HepG2 (cell line): ENCODE results near the gene NR1I2. TPM values are rescaled to one million over a fixed set of nuclear protein-coding genes. Genes with fewer than 3 reads are reported as not detected.

Experiments used
- ATAC-seq: fragments of 200-7000 bp; cut with Tn5 transposase; 3 replicates; pipeline ENCODE4 v1.9.1; 2020; ENCODE audit warnings: mild to moderate bottlenecking, moderate library complexity
- BruUV-seq: library from RNA; stranded (reverse); fragments of 400-500 nt; replicated peaks from 2 replicates; lab custom pipeline; 2021; lab: Mats Ljungman, UMichigan
- CTCF ChIA-PET: fragments of 300-600 bp; formaldehyde crosslinking; extraction: SDS; loops from one replicate; lab custom pipeline; 2021; ENCODE audit warnings: low total read pairs, inconsistent platforms, low intra/inter-chr PET ratio; lab: Yijun Ruan, JAX
- POLR2A ChIA-PET: fragments of 350-600 bp; sonication (Branson Sonifier 250); formaldehyde crosslinking; loops from one replicate; lab custom pipeline; 2020; ENCODE audit warnings: antibody characterized with exemption, inconsistent platforms; lab: Yijun Ruan, JAX
- DNase-seq: peaks from one replicate; pipeline ENCODE4 v3.0.0-alpha.2; 2015; ENCODE audit warnings: low spot score
- FAIRE-seq: peaks from 3 replicates; lab custom pipeline; 2011; peaks lifted over from hg19 to GRCh38; lab: Jason Lieb, UNC
- H2AFZ ChIP-seq: one replicate; pipeline ENCODE4 v1.6.1; 2011; ENCODE audit warnings: low read length, inconsistent platforms
- H3K27ac ChIP-seq: fragments of 300-600 bp; 3 replicates; pipeline ENCODE4 v1.8.0; 2011; ENCODE audit warnings: mixed run types, mild to moderate bottlenecking, mixed read lengths, low read length, inconsistent platforms; ENCODE audit not compliant: insufficient read depth; ENCODE audit errors: extremely low read length
- H3K27me3 ChIP-seq, 2 experiments: fragments of 200-600 bp in 1 of 2; 2 replicates in 1 of 2; 3 replicates in 1 of 2; pipeline versions ENCODE4 v1.6.0 to v1.8.0; 2011; ENCODE audit warnings: low read length in 2 of 2, mild to moderate bottlenecking in 2 of 2, moderate library complexity in 2 of 2, inconsistent platforms in 1 of 2; ENCODE audit not compliant: insufficient read depth in 2 of 2, control insufficient read depth in 1 of 2
- H3K36me3 ChIP-seq, 2 experiments: fragments of 200-600 bp in 1 of 2; replicated peaks in 1 of 2; 2 replicates in 1 of 2; 3 replicates in 1 of 2; pipeline versions ENCODE4 v1.5.1 to v1.8.0; 2011; ENCODE audit warnings: low read length in 2 of 2, inconsistent platforms in 1 of 2; ENCODE audit not compliant: insufficient read depth in 2 of 2, control insufficient read depth in 1 of 2
- H3K4me1 ChIP-seq: 2 replicates; pipeline ENCODE4 v1.5.1; 2012; ENCODE audit warnings: low read length, inconsistent platforms; ENCODE audit not compliant: insufficient read depth
- H3K4me2 ChIP-seq: 2 replicates; pipeline ENCODE4 v1.6.0; 2011; ENCODE audit warnings: low read depth, low read length, inconsistent platforms
- H3K4me3 ChIP-seq, 3 experiments: fragments of 200-600 bp in 1 of 3; sonication (generic), shearing (Covaris generic) in 1 of 3; replicated peaks in 1 of 3; 2 replicates each; pipeline ENCODE4 v1.5.1; 2011 to 2016; ENCODE audit warnings: low read length in 3 of 3, inconsistent platforms in 2 of 3, low read depth in 2 of 3, mild to moderate bottlenecking in 2 of 3, control low read depth in 1 of 3, mixed read lengths in 1 of 3; ENCODE audit not compliant: insufficient read depth in 1 of 3
- H3K79me2 ChIP-seq: one replicate; pipeline ENCODE4 v1.6.1; 2011; ENCODE audit warnings: low read length, inconsistent platforms; ENCODE audit not compliant: insufficient read depth
- H3K9ac ChIP-seq: 2 replicates; pipeline ENCODE4 v1.6.0; 2011; ENCODE audit warnings: mild to moderate bottlenecking, low read depth, low read length, inconsistent platforms; ENCODE audit not compliant: insufficient read depth
- H3K9me3 ChIP-seq: 2 replicates; pipeline ENCODE4 v1.5.1; 2012; ENCODE audit warnings: mild to moderate bottlenecking, low read length
- H4K20me1 ChIP-seq: 2 replicates; pipeline ENCODE4 v1.6.0; 2011; ENCODE audit warnings: inconsistent platforms, mild to moderate bottlenecking, low read length, moderate library complexity; ENCODE audit not compliant: insufficient read depth
- CBX1 ChIP-seq: IDR thresholded peaks from one replicate; pipeline ENCODE4 v1.6.1; 2016; ENCODE audit warnings: antibody characterized with exemption, low read depth
- NKX3-1 ChIP-seq: sonication (generic); formaldehyde crosslinking; IDR thresholded peaks from 2 replicates; pipeline ENCODE4 v1.5.0; 2020; ENCODE audit warnings: missing genetic modification reagents
- POGZ ChIP-seq: sonication (generic); formaldehyde crosslinking; IDR thresholded peaks from 2 replicates; pipeline ENCODE4 v1.4.0; 2020; ENCODE audit warnings: mild to moderate bottlenecking, missing genetic modification reagents
- PPARG ChIP-seq: conservative IDR thresholded peaks from 2 replicates; pipeline ENCODE4 v1.6.1; 2016; ENCODE audit warnings: missing biosample characterization, missing genetic modification reagents
- RORA ChIP-seq: sonication (generic); formaldehyde crosslinking; IDR thresholded peaks from 2 replicates; pipeline ENCODE4 v1.5.0; 2020; ENCODE audit warnings: mild to moderate bottlenecking, missing genetic modification reagents, moderate library complexity
- TOPORS ChIP-seq: sonication (generic); formaldehyde crosslinking; IDR thresholded peaks from 2 replicates; pipeline ENCODE4 v1.8.0; 2023; ENCODE audit warnings: mild to moderate bottlenecking, missing genetic modification reagents
- ZNF747 ChIP-seq: sonication (generic); formaldehyde crosslinking; IDR thresholded peaks from 2 replicates; pipeline ENCODE4 v1.8.1; 2023; ENCODE audit warnings: missing genetic modification reagents, mild to moderate bottlenecking, borderline replicate concordance
- ZNF891 ChIP-seq: sonication (generic); formaldehyde crosslinking; IDR thresholded peaks from 2 replicates; pipeline ENCODE4 v1.5.0; 2020; ENCODE audit warnings: mild to moderate bottlenecking, missing genetic modification reagents
- WGBS: methylation state at CpG from one replicate; pipeline ENCODE4 v1.1.6; 2017; ENCODE audit warnings: low lambda C conversion rate; 5-methylcytosine and 5-hydroxymethylcytosine counted together
- in situ Hi-C: cut with HindIII; loops from 2 replicates; pipeline ENCODE4 v1.10.0; 2017; ENCODE audit warnings: low pct_unique_long_range_greater_than_20kb; ENCODE audit not compliant: extremely low pct_ligation_motif_present
- intact Hi-C: fragments of 100-400 bp; cut with micrococcal nuclease; formaldehyde crosslinking; loops from one replicate; pipeline ENCODE4 v1.10.0; 2022; ENCODE audit not compliant: unreplicated experiment
- polyA plus RNA-seq, 8 experiments: library from polyadenylated mRNA; depleted of rRNA in 3 of 8; stranded (reverse) in 7 of 8; unstranded in 1 of 8; fragments of >200 nt; fragmentation: Illumina TruSeq in 4 of 8; extraction: Trizol in 4 of 8; gene quantifications; 2 replicates each; pipeline versions ENCODE4 v1.2.1 to v1.2.3, GENCODE V29; 2011 to 2016; ENCODE audit warnings: low read depth in 4 of 8, missing spikeins in 1 of 8, mixed read lengths in 1 of 8; ENCODE audit not compliant: insufficient read depth in 1 of 8
- total RNA-seq, 5 experiments: library from RNA; depleted of rRNA; stranded (reverse); fragments of >200 nt; fragmentation: Illumina TruSeq; extraction: Trizol; gene quantifications; 2 replicates each; pipeline ENCODE4 v1.2.3, GENCODE V29; 2016; ENCODE audit warnings: low read depth in 1 of 5
- TF ChIP-seq, protein P1 (sequence below): sonication (generic); formaldehyde crosslinking; IDR thresholded peaks from 2 replicates; pipeline ENCODE4 v1.5.1; 2020; ENCODE audit warnings: mild to moderate bottlenecking, missing genetic modification reagents, moderate library complexity
- TF ChIP-seq, protein P2 (sequence below): sonication (generic); formaldehyde crosslinking; IDR thresholded peaks from 2 replicates; pipeline ENCODE4 v1.4.0; 2020; ENCODE audit warnings: missing genetic modification reagents

The NR1I2 gene
- total and polyA plus RNA-seq, 2 of the 13 experiments (the other 11 are each of a cell fraction or from before 2014, with no cell fraction given): 8.8 to 13.4 TPM

DNA sequence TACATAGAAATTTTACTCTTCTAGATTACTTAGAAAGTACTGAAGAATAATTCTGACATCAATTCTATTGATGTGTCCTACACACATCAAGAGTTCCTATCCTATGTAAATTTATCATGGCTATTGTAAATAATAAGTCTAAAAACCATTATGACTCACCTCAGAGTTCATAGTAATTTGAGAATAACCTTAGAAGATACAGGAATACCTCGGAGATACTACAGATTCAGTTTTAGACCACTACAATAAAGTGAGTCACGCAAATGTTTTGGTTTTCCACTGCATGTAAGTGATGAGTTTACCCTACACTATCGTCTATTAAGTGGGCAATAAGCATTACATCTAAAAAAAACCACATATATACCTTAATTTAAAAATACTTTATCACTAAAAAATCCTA, 74.8 kb downstream of the NR1I2 start:
- no TSS peak for BruUV-seq
- ChIA-PET POLR2A (no interaction called here), CTCF (no interaction called here)
- FAIRE-seq (no peak), ATAC-seq (no peak), DNase-seq (no peak)
- no peaks in the 10 kb centered on the region for H3K9me3 ChIP-seq
- no peak overlapping the region for H2AFZ ChIP-seq
- no peak overlapping the region for H3K9ac ChIP-seq
- TF ChIP-seq ZNF891 (CRISPR knock-in tag) (no peak), NKX3-1 (no peak)
- TF ChIP-seq, protein P1, sequence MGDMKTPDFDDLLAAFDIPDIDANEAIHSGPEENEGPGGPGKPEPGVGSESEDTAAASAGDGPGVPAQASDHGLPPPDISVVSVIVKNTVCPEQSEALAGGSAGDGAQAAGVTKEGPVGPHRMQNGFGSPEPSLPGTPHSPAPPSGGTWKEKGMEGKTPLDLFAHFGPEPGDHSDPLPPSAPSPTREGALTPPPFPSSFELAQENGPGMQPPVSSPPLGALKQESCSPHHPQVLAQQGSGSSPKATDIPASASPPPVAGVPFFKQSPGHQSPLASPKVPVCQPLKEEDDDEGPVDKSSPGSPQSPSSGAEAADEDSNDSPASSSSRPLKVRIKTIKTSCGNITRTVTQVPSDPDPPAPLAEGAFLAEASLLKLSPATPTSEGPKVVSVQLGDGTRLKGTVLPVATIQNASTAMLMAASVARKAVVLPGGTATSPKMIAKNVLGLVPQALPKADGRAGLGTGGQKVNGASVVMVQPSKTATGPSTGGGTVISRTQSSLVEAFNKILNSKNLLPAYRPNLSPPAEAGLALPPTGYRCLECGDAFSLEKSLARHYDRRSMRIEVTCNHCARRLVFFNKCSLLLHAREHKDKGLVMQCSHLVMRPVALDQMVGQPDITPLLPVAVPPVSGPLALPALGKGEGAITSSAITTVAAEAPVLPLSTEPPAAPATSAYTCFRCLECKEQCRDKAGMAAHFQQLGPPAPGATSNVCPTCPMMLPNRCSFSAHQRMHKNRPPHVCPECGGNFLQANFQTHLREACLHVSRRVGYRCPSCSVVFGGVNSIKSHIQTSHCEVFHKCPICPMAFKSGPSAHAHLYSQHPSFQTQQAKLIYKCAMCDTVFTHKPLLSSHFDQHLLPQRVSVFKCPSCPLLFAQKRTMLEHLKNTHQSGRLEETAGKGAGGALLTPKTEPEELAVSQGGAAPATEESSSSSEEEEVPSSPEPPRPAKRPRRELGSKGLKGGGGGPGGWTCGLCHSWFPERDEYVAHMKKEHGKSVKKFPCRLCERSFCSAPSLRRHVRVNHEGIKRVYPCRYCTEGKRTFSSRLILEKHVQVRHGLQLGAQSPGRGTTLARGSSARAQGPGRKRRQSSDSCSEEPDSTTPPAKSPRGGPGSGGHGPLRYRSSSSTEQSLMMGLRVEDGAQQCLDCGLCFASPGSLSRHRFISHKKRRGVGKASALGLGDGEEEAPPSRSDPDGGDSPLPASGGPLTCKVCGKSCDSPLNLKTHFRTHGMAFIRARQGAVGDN (CRISPR knock-in tag): no peak
- intact Hi-C loops (no loop called here), in situ Hi-C loops (no loop called here)
- H3K79me2 ChIP-seq: no peaks in the 10 kb centered on the region
- H3K27ac ChIP-seq: no peak overlapping the region
- H3K27me3 ChIP-seq: no peaks in the 10 kb centered on the region
- peaks cover 2% of the 10 kb centered on the region; the same call in 1 of the 2 replicates for H4K20me1 ChIP-seq
- H3K4me1 ChIP-seq: no peaks in the 10 kb centered on the region
- no peak overlapping the region for H3K4me3 ChIP-seq
- 98% methylated on average over 3 of the region's 3 CpGs for WGBS
- peaks cover 0 to 11% of the 10 kb centered on the region in 2 experiments; a peak in 3 of 5 replicates for H3K36me3 ChIP-seq
- H3K4me2 ChIP-seq: no peak overlapping the region

DNA sequence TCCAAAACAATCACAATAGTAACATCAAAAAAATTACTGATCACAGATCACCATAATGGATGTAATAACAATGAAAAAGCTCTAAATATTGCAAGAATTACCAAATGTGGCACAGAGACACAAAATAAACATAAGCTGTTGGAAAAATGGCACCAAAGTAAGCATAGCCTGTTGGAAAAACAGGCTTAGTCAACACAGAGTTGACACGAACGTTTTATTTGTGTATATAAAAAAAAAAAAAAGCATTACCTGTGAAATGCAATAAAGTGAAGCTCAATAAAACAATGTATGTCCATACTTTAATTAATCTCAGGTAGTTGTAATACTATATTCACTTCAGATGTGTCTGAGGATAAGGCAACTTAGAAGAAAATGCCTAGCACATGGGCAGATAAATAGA, 77.1 kb downstream of the NR1I2 start:
- DNase-seq (no peak), ATAC-seq (no peak), FAIRE-seq (no peak)
- Histone ChIP-seq H3K4me2 (no peak overlapping the region), H2AFZ (no peak overlapping the region), H4K20me1 (peaks cover 2% of the 10 kb centered on the region; the same call in 1 of the 2 replicates), H3K27ac (no peak overlapping the region), H3K9me3 (no peaks in the 10 kb centered on the region), H3K79me2 (no peaks in the 10 kb centered on the region), H3K36me3 (peaks cover 0 to 22% of the 10 kb centered on the region in 2 experiments; a peak in 3 of 5 replicates), H3K27me3 (no peaks in the 10 kb centered on the region), H3K4me1 (peaks cover 9% of the 10 kb centered on the region; the same call in 1 of the 2 replicates), H3K4me3 (no peak overlapping the region), H3K9ac (no peak overlapping the region)
- no TSS peak for BruUV-seq
- ChIA-PET CTCF (no interaction called here), POLR2A (no interaction called here)
- in situ Hi-C loops (no loop called here), intact Hi-C loops (no loop called here)
- WGBS: 93% methylated on average over 2 of the region's 2 CpGs
- no peak for TF ChIP-seq RORA (CRISPR knock-in tag)
- no peak for TF ChIP-seq PPARG (CRISPR knock-in tag)
- no peak for TF ChIP-seq CBX1
- TF ChIP-seq POGZ: no peak
- TF ChIP-seq, protein P2, sequence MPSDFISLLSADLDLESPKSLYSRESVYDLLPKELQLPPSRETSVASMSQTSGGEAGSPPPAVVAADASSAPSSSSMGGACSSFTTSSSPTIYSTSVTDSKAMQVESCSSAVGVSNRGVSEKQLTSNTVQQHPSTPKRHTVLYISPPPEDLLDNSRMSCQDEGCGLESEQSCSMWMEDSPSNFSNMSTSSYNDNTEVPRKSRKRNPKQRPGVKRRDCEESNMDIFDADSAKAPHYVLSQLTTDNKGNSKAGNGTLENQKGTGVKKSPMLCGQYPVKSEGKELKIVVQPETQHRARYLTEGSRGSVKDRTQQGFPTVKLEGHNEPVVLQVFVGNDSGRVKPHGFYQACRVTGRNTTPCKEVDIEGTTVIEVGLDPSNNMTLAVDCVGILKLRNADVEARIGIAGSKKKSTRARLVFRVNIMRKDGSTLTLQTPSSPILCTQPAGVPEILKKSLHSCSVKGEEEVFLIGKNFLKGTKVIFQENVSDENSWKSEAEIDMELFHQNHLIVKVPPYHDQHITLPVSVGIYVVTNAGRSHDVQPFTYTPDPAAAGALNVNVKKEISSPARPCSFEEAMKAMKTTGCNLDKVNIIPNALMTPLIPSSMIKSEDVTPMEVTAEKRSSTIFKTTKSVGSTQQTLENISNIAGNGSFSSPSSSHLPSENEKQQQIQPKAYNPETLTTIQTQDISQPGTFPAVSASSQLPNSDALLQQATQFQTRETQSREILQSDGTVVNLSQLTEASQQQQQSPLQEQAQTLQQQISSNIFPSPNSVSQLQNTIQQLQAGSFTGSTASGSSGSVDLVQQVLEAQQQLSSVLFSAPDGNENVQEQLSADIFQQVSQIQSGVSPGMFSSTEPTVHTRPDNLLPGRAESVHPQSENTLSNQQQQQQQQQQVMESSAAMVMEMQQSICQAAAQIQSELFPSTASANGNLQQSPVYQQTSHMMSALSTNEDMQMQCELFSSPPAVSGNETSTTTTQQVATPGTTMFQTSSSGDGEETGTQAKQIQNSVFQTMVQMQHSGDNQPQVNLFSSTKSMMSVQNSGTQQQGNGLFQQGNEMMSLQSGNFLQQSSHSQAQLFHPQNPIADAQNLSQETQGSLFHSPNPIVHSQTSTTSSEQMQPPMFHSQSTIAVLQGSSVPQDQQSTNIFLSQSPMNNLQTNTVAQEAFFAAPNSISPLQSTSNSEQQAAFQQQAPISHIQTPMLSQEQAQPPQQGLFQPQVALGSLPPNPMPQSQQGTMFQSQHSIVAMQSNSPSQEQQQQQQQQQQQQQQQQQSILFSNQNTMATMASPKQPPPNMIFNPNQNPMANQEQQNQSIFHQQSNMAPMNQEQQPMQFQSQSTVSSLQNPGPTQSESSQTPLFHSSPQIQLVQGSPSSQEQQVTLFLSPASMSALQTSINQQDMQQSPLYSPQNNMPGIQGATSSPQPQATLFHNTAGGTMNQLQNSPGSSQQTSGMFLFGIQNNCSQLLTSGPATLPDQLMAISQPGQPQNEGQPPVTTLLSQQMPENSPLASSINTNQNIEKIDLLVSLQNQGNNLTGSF (CRISPR knock-in tag): no peak
- TF ChIP-seq TOPORS (CRISPR knock-in tag): no peak
- TF ChIP-seq ZNF747 (CRISPR knock-in tag): no peak
